Activated CD8-positive, alpha-beta memory T cell treated with anti-CD3 and anti-CD28 coated beads, Interleukin-2, amount 50 U/mL, for 4 hours (primary cell): ENCODE measurements around the gene MAN2A2.

Source experiments
- DNase-seq: peaks from one replicate; pipeline ENCODE4 v3.0.0-alpha.2; 2020

Gene MAN2A2

GRCh38 chr15:90902840-90903732 is at the start of gene MAN2A2:
MAN2A2 (plus strand) TSS chr15:90903302; CDS start chr15:90904208, 906 bp downstream.
- DNase-seq: peak; percentile 79

GRCh38 chr15:90855139-90855538 is 48.0 kb upstream of the MAN2A2 start:
- DNase-seq: no peak

GRCh38 chr15:90857337-90857736 is 45.8 kb upstream of the MAN2A2 start:
- no peak for DNase-seq

GRCh38 chr15:90857883-90858443 is 45.1 kb upstream of the MAN2A2 start:
- DNase-seq: no peak

GRCh38 chr15:90859234-90860131 is 43.6 kb upstream of the MAN2A2 start:
- no peak for DNase-seq

- DNase-seq: no peak
These were observed 42.7 kb upstream of the MAN2A2 start for GRCh38 chr15:90860450-90860849.

- DNase-seq: no peak
These were observed 42.0 kb upstream of the MAN2A2 start for GRCh38 chr15:90860942-90861675.

GRCh38 chr15:90862487-90862886 is 40.6 kb upstream of the MAN2A2 start:
- no peak for DNase-seq

- no peak for DNase-seq
These were observed 39.9 kb upstream of the MAN2A2 start for GRCh38 chr15:90862964-90863778.

GRCh38 chr15:90863987-90864386 is 39.1 kb upstream of the MAN2A2 start:
- DNase-seq: no peak

GRCh38 chr15:90864507-90864906 is 38.6 kb upstream of the MAN2A2 start:
- no peak for DNase-seq

GRCh38 chr15:90865702-90866101 is 37.4 kb upstream of the MAN2A2 start:
- no peak for DNase-seq

GRCh38 chr15:90866161-90866715 is 36.9 kb upstream of the MAN2A2 start:
- no peak for DNase-seq

GRCh38 chr15:90866800-90867199 is 36.3 kb upstream of the MAN2A2 start:
- no peak for DNase-seq

GRCh38 chr15:90868261-90868689 is 34.8 kb upstream of the MAN2A2 start, which contains the start of gene FURIN:
FURIN (plus strand) TSS chr15:90868588; CDS start chr15:90875741, 7,153 bp downstream.
- no peak for DNase-seq

GRCh38 chr15:90869140-90869541 is 34.0 kb upstream of the MAN2A2 start:
- DNase-seq: no peak

GRCh38 chr15:90869601-90870353 is 33.3 kb upstream of the MAN2A2 start:
- DNase-seq: no peak

- no peak for DNase-seq
These were observed 32.6 kb upstream of the MAN2A2 start for GRCh38 chr15:90870354-90871138.

- DNase-seq: peak; percentile 49
These were observed 31.9 kb upstream of the MAN2A2 start for GRCh38 chr15:90871139-90871715.
